Gastrocnemius medialis (tissue), 4 donors: ENCODE results near the gene PIEZO1. TPM values are rescaled to one million over a fixed set of nuclear protein-coding genes. Genes with fewer than 3 reads are reported as not detected.

Experiments
- ATAC-seq, 2 donors: fragments of 150-250 bp; one replicate each; pipeline ENCODE4 v1.9.1; 2016
- DNase-seq, 2 donors: peaks; one replicate each; pipeline ENCODE4 v3.0.0-alpha.2; 2019
- H3K27ac ChIP-seq, 4 donors: fragments of 200-600 bp; sonication (generic); 1 replicate in 1 of 4; 2 replicates in 3 of 4; pipeline ENCODE4 v1.5.1; 2016 to 2018; ENCODE audit warnings: mild to moderate bottlenecking in 2 of 4, moderate library complexity in 1 of 4
- H3K27me3 ChIP-seq, 3 donors: fragments of 200-600 bp; sonication (generic) in 2 of 3; 1 replicate in 1 of 3; 2 replicates in 2 of 3; pipeline versions ENCODE4 v1.5.1 to v1.6.0; 2016 to 2019; ENCODE audit warnings: mild to moderate bottlenecking in 1 of 3, moderate library complexity in 1 of 3
- H3K36me3 ChIP-seq, 2 donors: fragments of 200-600 bp; sonication (generic) in 1 of 2; one replicate each; pipeline ENCODE4 v1.5.1; 2017 to 2018
- H3K4me1 ChIP-seq, 2 donors: fragments of 200-600 bp; sonication (generic) in 1 of 2; one replicate each; pipeline ENCODE4 v1.5.1; 2016 to 2017; ENCODE audit warnings: mild to moderate bottlenecking in 2 of 2
- H3K4me3 ChIP-seq, 4 donors: fragments of 200-600 bp; sonication (generic) in 3 of 4; 1 replicate in 1 of 4; 2 replicates in 3 of 4; pipeline ENCODE4 v1.5.1; 2016 to 2019; ENCODE audit warnings: mild to moderate bottlenecking in 2 of 4
- H3K9me3 ChIP-seq, 3 donors: fragments of 200-600 bp; sonication (generic) in 2 of 3; 1 replicate in 1 of 3; 2 replicates in 2 of 3; pipeline ENCODE4 v1.5.1; 2016 to 2019
- POLR2A ChIP-seq, 2 donors: fragments of 450-650 bp; IDR thresholded peaks; one replicate each; pipeline ENCODE4 v1.6.1; 2017; ENCODE audit warnings: antibody characterized with exemption in 2 of 2, mild to moderate bottlenecking in 2 of 2, moderate library complexity in 2 of 2
- in situ Hi-C, 4 donors: fragments of 200-750 bp; cut with MboI; loops; one replicate each; pipeline versions ENCODE4 v1.15.0 to v1.8.0; 2017; ENCODE audit warnings: low sequenced_read_pairs in 4 of 4
- intact Hi-C: fragments of 100-400 bp; cut with DNase I; formaldehyde crosslinking; loops from one replicate; pipeline ENCODE4 v1.15.1; 2023; ENCODE audit warnings: low total_unique reads
- total RNA-seq, 4 donors: library from RNA; depleted of rRNA; stranded (reverse); fragments of >200 nt; gene quantifications; one replicate each; pipeline versions ENCODE4 v1.1.0 to v1.2.3, GENCODE V29; 2016
- TF ChIP-seq, protein P1 (sequence below), 5 experiments: fragments of 450-650 bp in 3 of 5; fragments of 200-600 bp in 2 of 5; sonication (generic) in 2 of 5; IDR thresholded peaks in 4 of 5; conservative IDR thresholded peaks in 1 of 5; 1 replicate in 4 of 5; 2 replicates in 1 of 5; pipeline ENCODE4 v1.5.1; 2016 to 2019; ENCODE audit warnings: antibody characterized with exemption in 5 of 5, mild to moderate bottlenecking in 3 of 5, moderate library complexity in 3 of 5

Gene PIEZO1
- total RNA-seq, 4 donors from 2014 or later = 9.0 to 37.0 (median 16.5) TPM

DNA sequence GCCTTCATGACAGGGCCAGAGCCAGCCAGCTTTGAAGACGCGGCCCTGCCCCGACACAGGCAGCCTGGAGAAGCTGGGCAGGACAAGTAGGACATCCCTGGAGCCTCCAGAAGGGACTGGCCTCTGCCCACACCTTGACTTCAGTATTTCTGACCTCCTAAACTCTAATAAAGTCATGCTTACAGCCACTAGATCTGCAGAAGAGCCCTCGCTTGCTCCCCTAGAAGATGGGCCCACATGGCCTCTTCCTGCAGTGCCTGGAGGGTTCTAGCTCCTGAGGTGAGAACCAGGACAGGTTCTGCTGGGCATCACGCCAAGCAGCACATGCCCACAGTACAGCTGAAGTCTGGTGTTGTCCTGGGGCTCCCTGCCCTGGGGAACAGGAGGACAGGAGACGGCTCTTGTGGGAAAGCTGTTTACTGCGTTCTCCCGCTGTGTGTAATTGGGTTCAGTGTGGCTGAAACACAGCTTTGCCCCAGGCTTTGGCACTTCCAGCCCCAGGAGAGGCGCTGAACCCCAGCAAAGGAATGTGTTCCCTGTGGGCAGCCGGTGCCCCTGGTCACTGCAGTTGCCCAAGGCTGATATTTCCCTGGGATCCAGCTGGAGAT is 24.2 kb upstream of the PIEZO1 start:
- Histone ChIP-seq H3K4me1 (peaks cover 14 to 18% of the 10 kb centered on the region in 2 donors), H3K27ac (no peak overlapping the region), H3K27me3 (peaks cover 0 to 9% (median 6%) of the 10 kb centered on the region in 3 donors), H3K4me3 (no peak overlapping the region), H3K36me3 (peaks cover 0 to 10% of the 10 kb centered on the region in 2 donors), H3K9me3 (no peaks in the 10 kb centered on the region)
- in situ Hi-C loops = no loop called here
- intact Hi-C loops = no loop called here
- DNase-seq = no peak
- no peak for ATAC-seq
- no peak for TF ChIP-seq POLR2A (IDR thresholded peaks at IDR 0.05)
- TF ChIP-seq, protein P1, sequence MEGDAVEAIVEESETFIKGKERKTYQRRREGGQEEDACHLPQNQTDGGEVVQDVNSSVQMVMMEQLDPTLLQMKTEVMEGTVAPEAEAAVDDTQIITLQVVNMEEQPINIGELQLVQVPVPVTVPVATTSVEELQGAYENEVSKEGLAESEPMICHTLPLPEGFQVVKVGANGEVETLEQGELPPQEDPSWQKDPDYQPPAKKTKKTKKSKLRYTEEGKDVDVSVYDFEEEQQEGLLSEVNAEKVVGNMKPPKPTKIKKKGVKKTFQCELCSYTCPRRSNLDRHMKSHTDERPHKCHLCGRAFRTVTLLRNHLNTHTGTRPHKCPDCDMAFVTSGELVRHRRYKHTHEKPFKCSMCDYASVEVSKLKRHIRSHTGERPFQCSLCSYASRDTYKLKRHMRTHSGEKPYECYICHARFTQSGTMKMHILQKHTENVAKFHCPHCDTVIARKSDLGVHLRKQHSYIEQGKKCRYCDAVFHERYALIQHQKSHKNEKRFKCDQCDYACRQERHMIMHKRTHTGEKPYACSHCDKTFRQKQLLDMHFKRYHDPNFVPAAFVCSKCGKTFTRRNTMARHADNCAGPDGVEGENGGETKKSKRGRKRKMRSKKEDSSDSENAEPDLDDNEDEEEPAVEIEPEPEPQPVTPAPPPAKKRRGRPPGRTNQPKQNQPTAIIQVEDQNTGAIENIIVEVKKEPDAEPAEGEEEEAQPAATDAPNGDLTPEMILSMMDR (IDR thresholded peaks at IDR 0.05 in 4 of 5, conservative IDR thresholded peaks at IDR 0.05 in 1 of 5) = no peak

DNA sequence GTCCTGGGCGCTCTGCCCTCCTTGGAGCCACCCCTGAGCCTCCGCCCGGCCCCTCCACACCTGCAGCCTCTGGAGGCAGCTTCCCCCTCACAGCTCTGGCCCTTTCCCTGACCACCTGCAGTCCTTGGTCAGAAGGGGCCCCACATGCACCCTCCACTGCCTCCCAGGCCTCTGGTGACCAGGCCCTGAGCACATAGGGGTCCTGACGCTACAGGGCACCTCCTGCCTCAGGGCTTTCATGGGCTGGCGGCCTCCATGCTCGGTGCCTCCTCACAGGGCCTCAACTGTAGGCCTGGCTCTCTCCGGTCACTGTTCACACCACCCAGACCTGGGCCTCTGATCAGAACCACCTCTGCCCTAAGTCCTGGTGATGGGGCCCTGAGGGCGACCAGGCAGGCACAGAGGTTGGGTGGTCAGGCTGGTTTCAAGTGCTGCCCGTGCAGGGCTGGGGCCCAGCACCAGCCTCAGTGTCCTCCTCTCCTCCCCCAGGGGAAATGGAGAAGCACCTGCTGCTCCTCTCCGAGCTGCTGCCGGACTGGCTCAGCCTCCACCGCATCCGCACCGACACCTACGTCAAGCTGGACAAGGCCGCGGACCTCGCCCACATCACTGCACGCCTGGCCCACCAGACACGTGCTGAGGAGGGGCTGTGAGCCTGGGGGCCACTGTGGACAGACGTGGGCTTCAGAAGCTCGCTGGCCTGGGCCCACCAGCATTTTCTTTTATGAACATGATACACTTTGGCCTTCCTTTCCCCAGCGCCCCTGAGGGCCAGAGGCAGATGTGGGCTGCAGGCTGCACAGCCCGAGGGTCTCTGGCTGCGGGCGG is 22.8 kb upstream of the PIEZO1 start:
- H3K4me3 ChIP-seq = no peak overlapping the region
- H3K27ac ChIP-seq = no peak overlapping the region
- H3K4me1 ChIP-seq = peaks cover 14 to 19% of the 10 kb centered on the region in 2 donors
- no peaks in the 10 kb centered on the region for H3K9me3 ChIP-seq
- DNase-seq (no peak), ATAC-seq (no peak)
- in situ Hi-C loops = no loop called here
- no peak for TF ChIP-seq POLR2A (IDR thresholded peaks at IDR 0.05)
- TF ChIP-seq, protein P1 (IDR thresholded peaks at IDR 0.05 in 4 of 5, conservative IDR thresholded peaks at IDR 0.05 in 1 of 5) = no peak
- H3K27me3 ChIP-seq = peaks cover 0 to 10% (median 6%) of the 10 kb centered on the region in 3 donors
- intact Hi-C loops = no loop called here
- H3K36me3 ChIP-seq = peaks cover 0 to 10% of the 10 kb centered on the region in 2 donors

DNA sequence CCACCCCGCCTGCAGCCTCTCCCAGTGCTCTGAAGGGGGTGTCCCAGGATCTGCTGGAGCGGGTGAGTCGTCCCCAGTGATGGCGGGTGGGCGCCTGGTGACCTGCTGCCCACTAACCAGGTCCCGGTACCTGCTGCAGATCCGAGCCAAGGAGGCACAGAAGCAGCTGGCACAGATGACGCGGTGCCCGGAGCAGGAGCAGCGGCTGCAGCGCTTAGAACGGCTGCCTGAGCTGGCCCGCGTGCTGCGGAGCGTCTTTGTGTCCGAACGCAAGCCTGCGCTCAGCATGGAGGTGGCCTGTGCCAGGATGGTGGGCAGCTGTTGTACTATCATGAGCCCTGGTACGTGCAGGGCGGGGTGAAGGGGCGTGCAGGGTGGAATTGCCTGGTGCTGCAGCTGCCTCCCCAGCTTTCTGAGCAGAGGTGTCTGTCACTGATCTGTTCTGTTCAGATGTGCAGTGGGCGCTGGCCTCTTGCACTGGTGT is 22.2 kb upstream of the PIEZO1 start:
- Histone ChIP-seq H3K4me1 (peaks cover 14 to 20% of the 10 kb centered on the region in 2 donors), H3K27ac (no peak overlapping the region), H3K4me3 (no peak overlapping the region), H3K36me3 (peaks cover 0 to 10% of the 10 kb centered on the region in 2 donors), H3K9me3 (no peaks in the 10 kb centered on the region), H3K27me3 (peaks cover 0 to 10% (median 6%) of the 10 kb centered on the region in 3 donors)
- in situ Hi-C loops (no loop called here), intact Hi-C loops (no loop called here)
- DNase-seq (no peak), ATAC-seq (no peak)
- TF ChIP-seq, protein P1 (IDR thresholded peaks at IDR 0.05 in 4 of 5, conservative IDR thresholded peaks at IDR 0.05 in 1 of 5) = no peak
- no peak for TF ChIP-seq POLR2A (IDR thresholded peaks at IDR 0.05)

DNA sequence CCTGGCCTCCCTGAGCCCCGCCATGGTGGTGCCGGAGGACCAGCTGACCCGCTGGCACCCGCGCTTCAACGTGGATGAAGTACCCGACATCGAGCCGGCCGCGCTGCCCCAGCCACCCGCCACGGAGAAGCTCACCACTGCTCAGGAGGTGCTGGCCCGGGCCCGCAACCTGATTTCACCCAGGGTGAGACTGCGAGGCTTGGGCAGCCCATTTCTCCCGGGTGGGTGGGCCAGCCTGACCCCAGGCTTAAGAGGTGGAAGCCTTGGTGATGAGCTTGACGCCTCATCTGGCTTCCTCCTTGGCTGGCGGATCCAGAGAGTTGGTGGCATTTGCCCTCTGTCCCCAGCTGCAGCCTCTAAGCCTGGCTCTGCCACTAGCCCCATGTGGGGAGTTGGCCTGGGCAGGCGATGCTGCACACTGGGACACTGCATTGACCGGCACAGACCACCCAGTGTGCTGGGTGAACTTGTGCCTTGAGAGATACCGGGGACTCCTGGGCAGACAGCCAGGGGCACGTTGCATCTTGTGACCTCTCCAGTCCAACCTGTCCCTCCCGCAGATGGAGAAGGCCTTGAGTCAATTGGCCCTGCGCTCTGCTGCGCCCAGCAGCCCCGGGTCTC is 21.6 kb upstream of the PIEZO1 start:
- ATAC-seq (no peak), DNase-seq (no peak)
- Histone ChIP-seq H3K27ac (no peak overlapping the region), H3K27me3 (peaks cover 0 to 10% (median 6%) of the 10 kb centered on the region in 3 donors), H3K4me1 (peaks cover 14 to 20% of the 10 kb centered on the region in 2 donors), H3K36me3 (peaks cover 0 to 10% of the 10 kb centered on the region in 2 donors), H3K4me3 (no peak overlapping the region), H3K9me3 (no peaks in the 10 kb centered on the region)
- in situ Hi-C loops (no loop called here), intact Hi-C loops (no loop called here)
- TF ChIP-seq POLR2A (IDR thresholded peaks at IDR 0.05) = no peak
- TF ChIP-seq, protein P1 (IDR thresholded peaks at IDR 0.05 in 4 of 5, conservative IDR thresholded peaks at IDR 0.05 in 1 of 5) = no peak
